Stimulated activated naive CD8-positive, alpha-beta T cell treated with anti-CD3 and anti-CD28 coated beads, Interleukin-15, amount 100 ng/mL, for 72 hours (primary cell): ENCODE measurements around the gene C19orf53.

Source experiments
- ATAC-seq: fragments of 150-1000 bp; cut with Tn5 transposase; 2 replicates; pipeline ENCODE4 v1.10.0; 2021; ENCODE audit warnings: mild to moderate bottlenecking, moderate library complexity
- DNase-seq, 2 donors: peaks; one replicate each; pipeline ENCODE4 v3.0.0; 2021 to 2022
- H3K27ac Mint-ChIP-seq, 2 donors: one replicate each; pipeline ENCODE4 v1.8.0; 2022; ENCODE audit warnings: mild to moderate bottlenecking in 2 of 2, mixed read lengths in 2 of 2, moderate library complexity in 2 of 2
- H3K27me3 Mint-ChIP-seq: one replicate; pipeline ENCODE4 v1.8.0; 2022; ENCODE audit warnings: mixed read lengths
- H3K4me1 Mint-ChIP-seq: one replicate; pipeline ENCODE4 v1.8.0; 2022; ENCODE audit warnings: mild to moderate bottlenecking, mixed read lengths
- H3K4me3 Mint-ChIP-seq, 2 donors: one replicate each; pipeline ENCODE4 v1.8.0; 2022; ENCODE audit warnings: mild to moderate bottlenecking in 2 of 2, mixed read lengths in 2 of 2, moderate library complexity in 1 of 2
- H3K9me3 Mint-ChIP-seq, 2 donors: one replicate each; pipeline ENCODE4 v1.8.0; 2022; ENCODE audit warnings: mixed read lengths in 2 of 2

Gene C19orf53

GRCh38 chr19:13756210-13756609, 18.0 kb upstream of the C19orf53 start:
- Mint-ChIP-seq H3K27ac (no peak overlapping the region), H3K27me3 (no peaks in the 10 kb centered on the region), H3K4me1 (peaks cover 4% of the 10 kb centered on the region), H3K4me3 (no peak overlapping the region), H3K9me3 (no peaks in the 10 kb centered on the region)
- no peak for DNase-seq
- no peak for ATAC-seq

GRCh38 chr19:13757805-13758772, 16.2 kb upstream of the C19orf53 start:
- peaks cover 8% of the 10 kb centered on the region for H3K4me1 Mint-ChIP-seq
- no peak overlapping the region for H3K27ac Mint-ChIP-seq
- DNase-seq (no peak), ATAC-seq (no peak)
- H3K4me3 Mint-ChIP-seq = no peak overlapping the region
- no peaks in the 10 kb centered on the region for H3K9me3 Mint-ChIP-seq
- H3K27me3 Mint-ChIP-seq = no peaks in the 10 kb centered on the region

DNA sequence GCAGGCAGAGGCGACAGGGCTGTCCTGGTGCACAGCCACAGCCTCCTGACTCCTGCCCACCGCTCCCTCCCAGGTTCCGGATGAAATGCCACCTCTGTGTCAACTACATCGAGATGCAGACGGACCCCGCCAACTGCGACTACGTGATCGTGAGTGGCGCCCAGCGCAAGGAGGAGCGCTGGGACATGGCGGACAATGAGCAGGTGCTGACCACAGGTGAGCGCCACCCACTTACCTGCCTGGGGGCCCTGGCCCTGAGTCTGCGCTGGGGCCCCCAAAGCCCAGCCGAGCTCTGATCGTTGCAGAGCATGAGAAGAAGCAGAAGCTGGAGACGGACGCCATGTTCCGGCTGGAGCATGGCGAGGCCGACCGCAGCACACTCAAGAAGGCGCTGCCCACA, 15.5 kb upstream of the C19orf53 start:
- ATAC-seq = no peak
- no peak for DNase-seq
- no peaks in the 10 kb centered on the region for H3K27me3 Mint-ChIP-seq
- no peak overlapping the region for H3K4me3 Mint-ChIP-seq
- no peaks in the 10 kb centered on the region for H3K9me3 Mint-ChIP-seq
- peaks cover 15% of the 10 kb centered on the region for H3K4me1 Mint-ChIP-seq
- no peak overlapping the region for H3K27ac Mint-ChIP-seq

DNA sequence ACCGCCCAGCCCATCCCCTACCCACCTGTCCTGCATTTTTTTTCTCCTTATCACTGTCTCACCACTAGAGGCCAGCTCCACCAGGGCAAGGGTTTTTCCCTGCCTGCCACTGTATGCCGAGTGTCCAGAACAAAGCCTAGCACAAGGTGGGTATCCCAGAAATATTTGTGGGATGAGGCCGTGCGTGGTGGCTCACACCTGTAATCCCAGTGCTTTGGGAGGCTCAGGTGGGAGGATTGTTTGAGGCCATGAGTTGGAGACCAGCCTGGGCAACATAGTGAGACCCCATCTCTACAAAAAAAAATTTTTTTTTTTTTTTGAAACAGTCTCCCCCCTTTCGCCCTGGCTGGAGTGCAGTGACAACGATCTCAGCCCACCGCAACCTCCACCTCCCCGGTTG, 12.8 kb upstream of the C19orf53 start:
- ATAC-seq = no peak
- Mint-ChIP-seq H3K27ac (no peak overlapping the region), H3K4me3 (no peak overlapping the region), H3K9me3 (no peaks in the 10 kb centered on the region), H3K4me1 (peaks cover 34% of the 10 kb centered on the region), H3K27me3 (no peaks in the 10 kb centered on the region)
- no peak for DNase-seq

DNA sequence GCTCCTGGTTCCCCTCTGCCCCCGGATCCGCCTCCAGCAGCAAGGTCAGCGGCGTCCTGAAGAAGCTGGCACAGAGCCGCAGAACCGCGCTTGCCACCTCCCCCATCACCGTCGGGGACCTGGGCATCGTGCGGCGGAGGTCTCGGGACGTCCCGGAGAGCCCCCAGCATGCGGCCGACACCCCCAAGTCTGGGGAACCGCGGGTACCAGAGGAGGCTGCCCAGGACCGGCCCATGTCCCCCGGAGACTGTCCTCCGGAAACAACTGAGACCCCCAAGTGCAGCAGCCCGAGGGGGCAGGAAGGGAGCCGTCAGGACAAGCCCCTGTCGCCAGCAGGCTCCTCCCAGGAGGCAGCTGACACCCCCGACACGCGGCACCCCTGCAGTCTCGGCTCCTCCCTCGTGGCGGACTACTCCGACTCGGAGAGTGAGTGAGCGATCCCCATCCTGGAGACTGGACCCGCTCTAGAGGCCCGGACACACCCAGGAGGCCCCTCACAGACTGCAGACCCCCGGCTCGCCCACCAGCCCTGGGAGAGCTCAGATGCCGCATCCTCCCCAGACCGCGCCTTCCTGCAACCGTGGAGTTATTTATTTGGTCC, 11.5 kb upstream of the C19orf53 start:
- H3K27me3 Mint-ChIP-seq = no peaks in the 10 kb centered on the region
- no peak for DNase-seq
- H3K27ac Mint-ChIP-seq = no peak overlapping the region
- no peaks in the 10 kb centered on the region for H3K9me3 Mint-ChIP-seq
- peaks cover 36% of the 10 kb centered on the region for H3K4me1 Mint-ChIP-seq
- H3K4me3 Mint-ChIP-seq = no peak overlapping the region
- no peak for ATAC-seq

DNA sequence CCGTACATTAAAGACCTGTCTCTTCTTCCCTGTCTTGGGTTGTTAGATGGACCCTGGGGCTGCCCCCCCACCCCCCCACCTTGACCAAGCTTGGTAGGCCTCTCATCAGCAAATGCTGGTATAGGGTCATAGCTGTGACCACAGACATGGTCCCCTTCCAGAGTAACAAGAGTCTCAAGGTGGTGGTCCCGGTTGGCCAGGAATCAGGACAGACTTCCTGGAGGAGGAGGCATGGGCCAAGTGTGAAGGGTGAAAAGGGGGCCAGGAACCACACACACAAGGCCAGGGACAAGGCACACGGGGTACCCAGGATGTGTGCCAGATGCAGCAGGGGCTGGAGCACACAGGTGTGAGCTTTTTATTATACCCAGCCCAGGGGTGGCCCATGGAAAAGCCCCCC, 11.0 kb upstream of the C19orf53 start:
- no peaks in the 10 kb centered on the region for H3K27me3 Mint-ChIP-seq
- H3K9me3 Mint-ChIP-seq = no peaks in the 10 kb centered on the region
- H3K4me3 Mint-ChIP-seq = peak overlapping the region; percentile 86
- peak overlapping the region in 1 of 2 donors; percentile 88 for H3K27ac Mint-ChIP-seq
- H3K4me1 Mint-ChIP-seq = peaks cover 36% of the 10 kb centered on the region
- no peak for DNase-seq
- ATAC-seq = no peak

DNA sequence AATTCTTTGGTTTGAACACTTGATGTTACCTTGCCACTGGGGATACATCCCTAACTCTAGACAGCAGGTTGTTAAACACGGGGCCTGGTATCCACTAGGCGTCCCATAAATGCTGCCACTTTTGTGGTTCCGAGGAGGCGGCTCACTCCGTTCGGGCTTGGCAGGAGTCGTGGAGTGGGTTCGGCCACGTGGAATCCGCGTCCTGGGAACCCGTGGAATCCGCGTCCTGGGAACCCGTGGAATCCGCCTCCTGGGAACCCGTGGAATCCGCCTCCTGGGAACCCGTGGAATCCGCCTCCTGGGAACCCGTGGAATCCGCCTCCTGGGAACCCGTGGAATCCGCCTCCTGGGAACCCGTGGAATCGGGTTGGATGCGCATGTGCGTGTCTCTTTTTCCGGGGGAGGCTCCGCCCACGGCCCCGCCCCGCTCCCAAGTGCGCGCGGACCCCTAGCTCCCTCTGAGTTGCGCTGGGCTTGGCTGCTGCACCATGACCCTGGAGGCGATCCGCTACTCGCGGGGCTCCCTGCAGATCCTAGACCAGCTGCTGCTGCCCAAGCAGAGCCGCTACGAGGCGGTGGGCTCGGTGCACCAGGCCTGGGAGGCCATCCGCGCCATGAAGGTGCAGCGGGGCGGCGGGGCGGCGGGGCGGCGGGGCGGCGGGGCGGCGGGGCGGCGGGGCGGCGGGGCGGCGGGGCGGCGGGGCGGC, 10.0 kb upstream of the C19orf53 start, which contains the start of gene MRI1:
Gene MRI1, plus strand, starts transcription at position 422 of the 707 bp plus-strand sequence. Its CDS starts 67 bp downstream, at position 489.
- H3K27ac Mint-ChIP-seq = peak within 1 kb of the TSS; percentile 75 to 91
- peak; percentile 59 to 67 for DNase-seq
- peak within 1 kb of the TSS; percentile 89 to 91 for H3K4me3 Mint-ChIP-seq
- H3K27me3 Mint-ChIP-seq = no peaks in the 10 kb centered on the region
- H3K9me3 Mint-ChIP-seq = no peaks in the 10 kb centered on the region
- ATAC-seq = peak; percentile 83
- H3K4me1 Mint-ChIP-seq = peaks cover 36% of the 10 kb centered on the region

- peak overlapping the region; percentile 89 to 91 for H3K4me3 Mint-ChIP-seq
- H3K27ac Mint-ChIP-seq = peak overlapping the region; percentile 74 to 91
- H3K27me3 Mint-ChIP-seq = no peaks in the 10 kb centered on the region
- ATAC-seq (peak; percentile 70), DNase-seq (peak; percentile 35 to 41)
- H3K9me3 Mint-ChIP-seq = no peaks in the 10 kb centered on the region
- H3K4me1 Mint-ChIP-seq = peaks cover 36% of the 10 kb centered on the region
Measured at GRCh38 chr19:13764821-13765394, 9.3 kb upstream of the C19orf53 start.

GRCh38 chr19:13765395-13766094, 8.7 kb upstream of the C19orf53 start:
- H3K4me3 Mint-ChIP-seq = peak overlapping the region; percentile 89 to 91
- ATAC-seq (no peak), DNase-seq (no peak)
- H3K4me1 Mint-ChIP-seq = peaks cover 36% of the 10 kb centered on the region
- H3K9me3 Mint-ChIP-seq = no peaks in the 10 kb centered on the region
- H3K27ac Mint-ChIP-seq = peak overlapping the region; percentile 74 to 91
- H3K27me3 Mint-ChIP-seq = no peaks in the 10 kb centered on the region

DNA sequence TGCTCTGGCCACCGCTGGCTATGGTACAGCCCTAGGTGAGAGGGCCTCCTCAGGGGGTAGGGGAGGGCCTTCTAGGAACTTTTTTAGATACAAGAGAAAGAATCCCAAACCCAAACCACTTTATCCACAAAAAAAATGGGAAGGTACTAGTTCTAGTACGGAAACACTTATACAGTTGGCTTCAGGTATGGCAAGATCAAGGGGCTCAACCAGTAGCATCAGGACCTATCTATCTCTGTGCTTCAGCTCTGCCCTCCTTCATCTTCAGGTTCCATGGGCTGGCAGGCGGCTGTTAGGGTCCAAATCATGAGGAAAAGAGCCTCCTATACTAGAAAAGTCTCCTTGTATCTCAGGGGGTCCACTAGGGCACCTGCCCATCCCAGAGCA, 8.2 kb upstream of the C19orf53 start:
- H3K4me1 Mint-ChIP-seq = peaks cover 36% of the 10 kb centered on the region
- H3K27ac Mint-ChIP-seq = peak overlapping the region in 1 of 2 donors; percentile 70
- peak overlapping the region in 1 of 2 donors; percentile 91 for H3K4me3 Mint-ChIP-seq

DNA sequence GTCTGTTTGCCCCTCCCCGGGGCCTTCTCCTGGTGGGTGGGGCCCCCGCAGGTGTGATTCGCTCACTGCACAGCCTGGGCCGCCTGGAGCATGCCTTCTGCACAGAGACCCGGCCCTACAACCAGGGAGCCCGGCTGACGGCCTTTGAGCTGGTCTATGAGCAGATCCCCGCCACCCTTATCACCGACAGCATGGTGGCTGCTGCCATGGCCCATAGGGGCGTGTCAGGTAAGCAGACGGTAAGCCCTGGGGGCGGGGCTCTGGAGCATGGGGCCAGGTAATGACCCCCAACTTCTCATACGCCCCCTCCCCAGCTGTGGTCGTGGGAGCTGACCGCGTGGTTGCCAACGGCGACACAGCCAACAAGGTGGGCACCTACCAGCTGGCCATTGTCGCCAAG, 5.7 kb upstream of the C19orf53 start:
- DNase-seq (no peak), ATAC-seq (no peak)
- H3K27me3 Mint-ChIP-seq = no peaks in the 10 kb centered on the region
- no peak overlapping the region for H3K4me3 Mint-ChIP-seq
- no peaks in the 10 kb centered on the region for H3K9me3 Mint-ChIP-seq
- H3K27ac Mint-ChIP-seq = no peak overlapping the region
- peaks cover 24% of the 10 kb centered on the region for H3K4me1 Mint-ChIP-seq

More for the DNA sequence above, 8.2 kb upstream of the C19orf53 start:
- DNase-seq (no peak), ATAC-seq (no peak)
- H3K9me3 Mint-ChIP-seq = no peaks in the 10 kb centered on the region
- H3K27me3 Mint-ChIP-seq = no peaks in the 10 kb centered on the region

- no peaks in the 10 kb centered on the region for H3K27me3 Mint-ChIP-seq
- no peak overlapping the region for H3K27ac Mint-ChIP-seq
Measured at GRCh38 chr19:13770013-13770635, 4.1 kb upstream of the C19orf53 start.

DNA sequence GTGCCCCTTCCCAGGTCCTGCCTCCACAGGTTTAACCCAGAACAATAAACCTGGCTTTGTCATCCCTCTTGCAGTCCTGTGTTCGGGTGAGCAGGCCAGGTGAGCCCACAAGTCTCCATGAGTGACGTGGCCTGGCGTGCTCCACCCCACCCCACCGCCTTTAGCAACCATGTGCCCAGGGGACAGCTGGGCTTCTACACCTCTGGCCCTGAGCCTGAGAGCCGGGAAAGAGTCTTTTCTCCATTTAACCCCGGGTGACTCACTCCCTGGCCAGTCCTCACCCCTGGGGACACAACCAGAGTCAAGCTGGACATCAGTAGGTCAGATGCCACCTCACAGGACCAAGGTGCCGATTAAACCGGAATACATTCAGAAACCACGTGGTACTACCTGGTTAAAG, 4.1 kb downstream of the C19orf53 start:
- H3K27me3 Mint-ChIP-seq = no peaks in the 10 kb centered on the region
- H3K4me1 Mint-ChIP-seq = peaks cover 52% of the 10 kb centered on the region
- H3K9me3 Mint-ChIP-seq = no peaks in the 10 kb centered on the region
- ATAC-seq (no peak), DNase-seq (no peak)
- no peak overlapping the region for H3K4me3 Mint-ChIP-seq
- H3K27ac Mint-ChIP-seq = peak overlapping the region in 1 of 2 donors; percentile 32

More at GRCh38 chr19:13770013-13770635, 4.1 kb upstream of the C19orf53 start:
- no peak for ATAC-seq
- H3K9me3 Mint-ChIP-seq = no peaks in the 10 kb centered on the region
- no peak overlapping the region for H3K4me3 Mint-ChIP-seq
- peaks cover 27% of the 10 kb centered on the region for H3K4me1 Mint-ChIP-seq
- DNase-seq = no peak

DNA sequence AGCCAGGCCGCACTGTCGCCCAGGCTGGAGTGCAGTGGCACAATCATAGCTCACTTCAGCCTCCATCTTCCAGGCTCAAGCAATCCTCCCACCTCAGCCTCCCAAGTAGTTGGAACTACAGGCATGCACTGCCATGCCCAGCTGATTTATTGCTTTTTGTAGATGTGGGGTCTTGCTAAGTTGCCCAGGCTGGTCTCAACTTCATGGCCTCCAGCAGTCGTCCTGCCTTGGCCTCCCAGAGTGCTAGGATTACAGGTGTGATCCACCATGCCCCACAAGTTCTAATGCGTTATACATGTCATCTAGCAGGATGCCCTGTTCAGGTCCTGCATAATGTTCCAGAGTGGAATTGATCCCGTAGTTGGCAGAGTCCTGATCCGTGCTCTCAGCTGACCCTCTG, 4.6 kb downstream of the C19orf53 start:
- Mint-ChIP-seq H3K4me3 (no peak overlapping the region), H3K4me1 (peaks cover 53% of the 10 kb centered on the region), H3K27me3 (no peaks in the 10 kb centered on the region), H3K9me3 (no peaks in the 10 kb centered on the region), H3K27ac (peak overlapping the region in 1 of 2 donors; percentile 32)
- DNase-seq (no peak), ATAC-seq (no peak)
